ENCODE results near the gene CTNND2.
"Not testable (repeated sequence)": the region's sequence is repeated elsewhere in the genome, so short reads cannot be mapped to it uniquely, and the experiment has no call there.

CTNND2 gene

DNA sequence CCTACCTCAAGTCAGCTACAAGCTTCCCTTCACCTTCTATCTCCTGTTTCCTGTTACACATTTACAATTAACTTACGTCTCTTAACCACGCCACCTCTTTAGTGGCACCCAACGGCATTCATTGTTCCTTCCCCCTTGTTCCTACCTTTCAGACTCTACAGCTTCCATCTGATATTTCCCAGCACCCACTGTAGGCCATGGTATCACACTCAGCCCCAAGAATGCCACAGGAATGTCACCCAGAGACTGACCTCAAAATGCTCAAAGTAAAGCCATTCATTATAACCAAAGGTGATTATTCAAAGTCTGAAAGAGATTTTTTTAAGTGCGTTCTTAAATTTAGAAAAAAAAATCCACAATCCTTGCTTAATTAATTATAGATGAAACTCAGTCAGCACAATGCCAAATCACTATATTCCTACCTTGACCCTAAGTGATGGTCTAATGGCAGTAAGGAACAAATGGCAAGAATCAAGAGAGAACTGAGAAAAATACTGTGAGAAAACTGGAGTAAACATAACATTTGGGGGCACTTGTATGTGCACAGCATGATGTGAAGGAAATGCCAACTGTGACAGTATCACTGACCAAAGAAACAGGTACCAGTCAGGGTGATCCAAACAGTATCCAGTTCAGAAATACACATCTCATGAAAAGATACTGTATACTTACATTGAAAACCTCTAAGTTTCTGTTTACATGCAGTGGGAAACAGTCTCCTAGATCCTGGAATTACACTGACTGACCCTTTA is 52.1 kb downstream of the CTNND2 start:
- no peak overlapping the region for H3K4me3 ChIP-seq (ENCODE audit: low read depth, low read length)
- no peak for DNase-seq (ENCODE audit: low read depth, low spot score)
- TF ChIP-seq, protein P1, sequence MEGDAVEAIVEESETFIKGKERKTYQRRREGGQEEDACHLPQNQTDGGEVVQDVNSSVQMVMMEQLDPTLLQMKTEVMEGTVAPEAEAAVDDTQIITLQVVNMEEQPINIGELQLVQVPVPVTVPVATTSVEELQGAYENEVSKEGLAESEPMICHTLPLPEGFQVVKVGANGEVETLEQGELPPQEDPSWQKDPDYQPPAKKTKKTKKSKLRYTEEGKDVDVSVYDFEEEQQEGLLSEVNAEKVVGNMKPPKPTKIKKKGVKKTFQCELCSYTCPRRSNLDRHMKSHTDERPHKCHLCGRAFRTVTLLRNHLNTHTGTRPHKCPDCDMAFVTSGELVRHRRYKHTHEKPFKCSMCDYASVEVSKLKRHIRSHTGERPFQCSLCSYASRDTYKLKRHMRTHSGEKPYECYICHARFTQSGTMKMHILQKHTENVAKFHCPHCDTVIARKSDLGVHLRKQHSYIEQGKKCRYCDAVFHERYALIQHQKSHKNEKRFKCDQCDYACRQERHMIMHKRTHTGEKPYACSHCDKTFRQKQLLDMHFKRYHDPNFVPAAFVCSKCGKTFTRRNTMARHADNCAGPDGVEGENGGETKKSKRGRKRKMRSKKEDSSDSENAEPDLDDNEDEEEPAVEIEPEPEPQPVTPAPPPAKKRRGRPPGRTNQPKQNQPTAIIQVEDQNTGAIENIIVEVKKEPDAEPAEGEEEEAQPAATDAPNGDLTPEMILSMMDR (IDR thresholded peaks at IDR 0.05; ENCODE audit: insufficient read depth, low read length, missing control alignments): no peak
- CTCF ChIA-PET: no interaction called here
- POLR2A ChIA-PET: no interaction called here

- POLR2A ChIA-PET: no interaction called here
- DNase-seq (ENCODE audit: low read depth, low spot score): no peak
- TF ChIP-seq, protein P1 (IDR thresholded peaks at IDR 0.05; ENCODE audit: insufficient read depth, low read length, missing control alignments): no peak
- no peak overlapping the region for H3K4me3 ChIP-seq (ENCODE audit: low read depth, low read length)
- CTCF ChIA-PET: no interaction called here
These were observed 52.8 kb downstream of the CTNND2 start for GRCh38 chr5:11851416-11851815.

- POLR2A ChIA-PET; H3K4me3 ChIP-seq (ENCODE audit: low read depth, low read length); DNase-seq (ENCODE audit: low read depth, low spot score); CTCF ChIA-PET: not testable (repeated sequence)
These were observed 75.7 kb downstream of the CTNND2 start for GRCh38 chr5:11828566-11828965.

- TF ChIP-seq, protein P1 (IDR thresholded peaks at IDR 0.05; ENCODE audit: insufficient read depth, low read length, missing control alignments): no peak
- ChIA-PET POLR2A (no interaction called here), CTCF (no interaction called here)
- DNase-seq (ENCODE audit: low read depth, low spot score): no peak
- H3K4me3 ChIP-seq (ENCODE audit: low read depth, low read length): no peak overlapping the region
These were observed 81.6 kb downstream of the CTNND2 start for GRCh38 chr5:11822598-11822997.

- H3K4me3 ChIP-seq (ENCODE audit: low read depth, low read length): no peak overlapping the region
- DNase-seq (ENCODE audit: low read depth, low spot score): no peak
- TF ChIP-seq, protein P1 (IDR thresholded peaks at IDR 0.05; ENCODE audit: insufficient read depth, low read length, missing control alignments): no peak
- CTCF ChIA-PET: no interaction called here
- POLR2A ChIA-PET: no interaction called here
These were observed 88.3 kb downstream of the CTNND2 start for GRCh38 chr5:11815916-11816315.

GRCh38 chr5:11815481-11815880 is 88.8 kb downstream of the CTNND2 start:
- H3K4me3 ChIP-seq (ENCODE audit: low read depth, low read length): no peak overlapping the region
- CTCF ChIA-PET: no interaction called here
- TF ChIP-seq, protein P1 (IDR thresholded peaks at IDR 0.05; ENCODE audit: insufficient read depth, low read length, missing control alignments): no peak
- no peak for DNase-seq (ENCODE audit: low read depth, low spot score)
- POLR2A ChIA-PET: no interaction called here

- H3K4me3 ChIP-seq (ENCODE audit: low read depth, low read length): no peak overlapping the region
- no peak for DNase-seq (ENCODE audit: low read depth, low spot score)
- TF ChIP-seq, protein P1 (IDR thresholded peaks at IDR 0.05; ENCODE audit: insufficient read depth, low read length, missing control alignments): no peak
- POLR2A ChIA-PET: no interaction called here
- CTCF ChIA-PET: no interaction called here
These were observed 89.9 kb downstream of the CTNND2 start for GRCh38 chr5:11814373-11814772.
